GM10847 (cell line): ENCODE data around the gene ARHGAP4.

Source experiments
- POLR2A ChIP-seq: IDR thresholded peaks from 2 replicates; pipeline ENCODE4 v1.6.1; 2011; ENCODE audit not compliant: insufficient read length; ENCODE audit errors: extremely low read depth

Gene ARHGAP4

DNA sequence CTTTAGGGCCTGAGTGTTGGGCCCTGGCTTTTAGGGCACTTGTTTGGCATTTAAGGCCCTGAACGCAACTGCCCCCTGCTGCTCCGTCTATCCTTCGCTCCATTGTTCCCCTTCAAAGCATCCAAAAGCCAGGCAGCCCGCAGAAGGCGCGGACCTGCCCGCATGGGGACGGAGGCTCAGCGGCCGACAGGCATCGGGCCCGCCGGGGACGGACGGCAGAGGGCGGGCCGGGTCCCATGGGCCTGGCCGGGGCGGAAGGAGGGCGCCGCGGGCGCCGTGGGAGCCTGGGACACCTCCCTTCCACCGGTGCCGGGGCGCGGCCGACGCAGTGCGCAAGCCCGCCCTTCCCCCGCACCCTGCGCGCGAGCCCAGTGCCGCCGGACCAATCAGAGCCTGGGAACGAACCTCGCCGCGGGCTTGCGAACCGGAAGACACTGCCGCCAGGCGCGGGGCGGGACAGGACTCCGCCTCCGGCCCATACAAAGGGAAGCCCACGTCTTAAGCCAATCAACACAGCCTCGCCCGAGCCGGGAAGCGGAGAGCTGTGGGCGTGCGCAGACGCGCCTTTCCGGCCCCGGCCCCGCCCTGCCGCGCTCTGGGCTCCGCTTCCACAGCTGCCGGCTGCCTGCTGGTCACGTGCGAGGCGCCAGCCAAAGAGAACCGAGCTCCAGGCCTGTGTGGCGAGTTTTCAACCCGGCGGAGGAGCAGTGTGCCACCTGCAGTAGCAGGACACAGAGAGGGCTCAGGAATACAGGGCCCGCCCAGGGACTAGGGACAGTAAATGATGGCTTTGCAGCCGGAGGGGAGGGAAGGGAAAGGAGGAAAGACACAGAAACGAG, 2.1 kb upstream of the ARHGAP4 start:
- peak; percentile 53 for TF ChIP-seq POLR2A

DNA sequence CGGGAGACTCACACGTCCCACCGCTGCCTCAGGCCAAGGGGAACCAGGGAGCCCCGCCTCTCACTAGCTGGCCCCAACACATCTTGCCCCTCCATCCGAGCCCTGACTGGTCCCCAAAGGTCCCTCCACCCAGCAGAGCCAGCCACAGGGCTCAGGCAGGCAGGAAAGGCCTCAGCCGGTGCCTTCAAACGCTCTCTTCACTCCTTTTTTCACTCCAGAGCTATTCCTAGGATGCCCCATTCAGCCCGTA, 1.5 kb upstream of the ARHGAP4 start:
- TF ChIP-seq POLR2A, result no peak

DNA sequence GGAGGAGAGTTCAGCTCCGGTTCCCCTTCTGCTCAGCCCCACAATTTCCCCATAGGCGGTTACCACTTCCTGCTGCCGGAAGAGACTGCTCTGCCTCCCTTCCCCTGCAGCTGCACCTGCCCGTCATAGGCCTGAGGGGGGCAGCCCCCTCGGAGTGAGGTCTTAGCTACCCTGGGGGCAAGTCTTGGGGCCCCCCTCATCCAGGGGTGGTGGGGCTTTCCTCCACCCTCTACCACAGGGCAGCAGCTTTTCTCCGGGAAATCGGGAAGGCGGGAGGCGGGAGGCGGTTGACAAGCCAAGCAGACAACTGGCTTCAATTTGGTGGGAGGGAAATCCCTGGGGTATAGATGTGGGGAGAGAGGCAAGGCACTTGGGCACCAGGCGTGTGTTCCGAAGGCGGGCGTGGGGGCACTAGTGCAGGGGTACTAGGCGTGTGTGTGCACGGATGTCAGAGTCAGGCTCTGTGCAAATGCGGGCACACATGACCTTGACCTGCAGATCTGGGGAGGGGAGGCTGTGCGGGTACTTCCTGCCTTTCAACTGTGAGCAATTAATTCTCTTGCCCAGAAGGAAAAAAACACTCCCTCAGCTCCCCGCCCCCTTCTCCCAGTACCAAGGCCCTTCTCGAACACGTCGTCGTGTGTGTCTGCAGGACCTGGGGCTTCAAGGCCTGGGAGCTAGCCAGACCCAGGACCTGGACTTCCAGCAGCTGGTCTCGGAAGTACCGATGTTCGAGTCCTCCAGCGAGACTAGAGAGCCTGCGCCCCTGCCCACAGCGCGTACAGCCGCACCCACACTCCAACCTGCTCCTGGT, 1.0 kb upstream of the ARHGAP4 start:
- no peak for TF ChIP-seq POLR2A

DNA sequence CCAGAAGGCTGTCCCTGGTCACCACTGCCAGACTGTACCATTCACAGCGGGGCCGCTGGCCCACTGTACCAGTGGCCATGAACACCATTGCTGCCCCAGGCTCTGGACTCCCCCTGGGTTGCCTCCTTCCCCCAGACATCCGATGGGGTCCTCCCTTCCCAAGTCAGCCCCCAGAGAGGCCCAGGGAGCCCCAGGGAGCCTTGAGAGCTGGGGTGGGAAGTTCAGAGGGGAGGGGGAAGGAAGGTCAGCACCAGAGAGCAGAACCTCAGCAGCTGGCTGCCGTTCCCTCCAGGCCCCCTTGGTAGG, 441 bp upstream of the ARHGAP4 start:
- TF ChIP-seq POLR2A, result no peak

DNA sequence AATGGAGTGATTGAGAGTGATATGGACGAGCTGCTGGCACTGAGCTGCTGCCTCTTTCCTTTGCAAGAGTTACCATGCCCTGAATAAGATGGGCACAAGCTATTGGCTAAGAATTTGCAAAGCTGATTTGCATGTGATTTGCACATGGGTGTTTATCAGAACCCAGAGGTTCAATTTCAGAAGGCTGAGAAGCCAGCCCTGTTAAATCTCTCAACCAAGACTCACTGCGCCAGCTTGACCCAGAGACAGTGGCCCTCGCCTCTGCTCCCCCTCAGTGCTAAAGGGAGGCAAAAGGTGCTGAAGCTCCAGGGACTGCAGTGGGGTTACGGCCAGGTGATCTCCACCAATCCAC, 701 bp downstream of the ARHGAP4 start:
- TF ChIP-seq POLR2A, result peak; percentile 69

DNA sequence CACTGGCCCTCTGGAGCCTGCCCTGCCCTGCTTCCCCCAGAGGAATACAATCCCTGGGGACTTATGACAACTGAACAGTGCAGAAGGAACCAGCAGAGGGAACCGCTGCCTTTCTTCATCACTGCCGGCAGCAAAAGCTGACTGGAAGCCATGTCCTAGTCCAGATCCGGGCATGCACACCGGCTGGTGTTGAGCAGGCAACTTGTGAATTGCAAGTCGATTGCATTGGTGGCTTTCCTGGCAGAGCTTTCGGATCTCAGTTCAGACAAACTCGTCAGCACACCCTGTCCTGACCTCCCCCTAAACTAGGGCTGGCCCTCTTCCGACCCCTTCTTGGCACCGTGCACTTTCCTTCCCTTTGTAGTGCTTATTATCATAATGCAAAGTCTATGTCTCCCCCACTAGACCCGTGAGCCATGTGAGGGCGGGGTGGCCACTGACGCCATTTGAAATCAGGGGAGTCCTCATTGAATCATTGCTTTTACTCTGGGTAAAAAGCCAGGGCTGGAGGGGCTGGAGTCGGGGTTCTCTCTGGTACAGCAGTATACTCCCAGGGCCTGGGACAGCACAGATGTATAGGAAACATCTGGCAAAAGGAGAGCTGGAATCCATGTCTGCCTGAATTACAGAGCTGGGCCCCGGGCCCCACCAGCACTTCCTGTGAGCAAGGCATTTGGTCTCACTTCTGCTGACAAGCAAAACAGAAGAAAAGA, 1.8 kb downstream of the ARHGAP4 start:
- no peak for TF ChIP-seq POLR2A

DNA sequence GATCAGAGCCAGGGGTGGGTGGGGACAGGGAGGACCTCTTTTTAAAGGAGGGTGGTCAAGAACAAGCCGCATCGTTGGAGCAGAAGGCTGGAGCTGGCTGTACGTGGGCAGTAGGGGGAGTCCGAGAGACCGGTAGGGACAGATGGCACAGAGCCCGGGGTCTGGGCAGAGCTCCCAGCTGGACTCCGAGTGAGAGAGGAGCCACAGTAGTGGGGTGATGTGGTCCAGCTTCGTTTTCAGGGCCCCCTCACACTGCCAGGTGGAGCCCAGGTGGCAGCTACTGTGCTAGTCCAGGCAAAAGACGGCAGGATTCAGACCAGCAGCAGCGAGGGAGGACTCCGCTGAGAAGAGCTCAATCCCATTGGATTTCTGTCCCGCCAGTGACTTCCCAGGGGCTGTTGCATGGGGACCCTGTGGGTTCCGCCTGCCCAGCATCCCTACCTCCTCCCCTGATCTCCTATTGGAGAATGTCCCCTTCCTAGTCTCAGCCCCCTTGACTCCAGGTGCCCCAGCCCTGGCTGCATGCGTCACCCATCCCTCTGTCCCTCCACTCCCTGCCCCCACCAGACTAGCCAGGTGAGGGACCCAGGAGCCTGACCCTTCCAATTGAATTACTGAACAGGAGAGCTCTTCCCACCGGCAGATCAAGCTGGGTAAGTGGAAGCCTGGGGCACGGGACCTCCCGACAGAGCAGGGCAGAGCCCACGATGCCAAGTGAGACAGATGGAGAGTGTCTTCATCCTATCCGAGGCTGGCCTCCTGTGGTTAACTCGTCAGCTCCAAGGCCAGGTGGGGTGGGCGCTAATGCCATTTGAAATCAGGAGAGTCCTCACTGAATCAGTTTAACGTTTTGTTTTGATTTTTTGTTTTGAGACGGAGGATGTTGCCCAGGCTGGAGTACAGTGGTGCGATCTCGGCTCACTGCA, 2.9 kb downstream of the ARHGAP4 start:
- no peak for TF ChIP-seq POLR2A

DNA sequence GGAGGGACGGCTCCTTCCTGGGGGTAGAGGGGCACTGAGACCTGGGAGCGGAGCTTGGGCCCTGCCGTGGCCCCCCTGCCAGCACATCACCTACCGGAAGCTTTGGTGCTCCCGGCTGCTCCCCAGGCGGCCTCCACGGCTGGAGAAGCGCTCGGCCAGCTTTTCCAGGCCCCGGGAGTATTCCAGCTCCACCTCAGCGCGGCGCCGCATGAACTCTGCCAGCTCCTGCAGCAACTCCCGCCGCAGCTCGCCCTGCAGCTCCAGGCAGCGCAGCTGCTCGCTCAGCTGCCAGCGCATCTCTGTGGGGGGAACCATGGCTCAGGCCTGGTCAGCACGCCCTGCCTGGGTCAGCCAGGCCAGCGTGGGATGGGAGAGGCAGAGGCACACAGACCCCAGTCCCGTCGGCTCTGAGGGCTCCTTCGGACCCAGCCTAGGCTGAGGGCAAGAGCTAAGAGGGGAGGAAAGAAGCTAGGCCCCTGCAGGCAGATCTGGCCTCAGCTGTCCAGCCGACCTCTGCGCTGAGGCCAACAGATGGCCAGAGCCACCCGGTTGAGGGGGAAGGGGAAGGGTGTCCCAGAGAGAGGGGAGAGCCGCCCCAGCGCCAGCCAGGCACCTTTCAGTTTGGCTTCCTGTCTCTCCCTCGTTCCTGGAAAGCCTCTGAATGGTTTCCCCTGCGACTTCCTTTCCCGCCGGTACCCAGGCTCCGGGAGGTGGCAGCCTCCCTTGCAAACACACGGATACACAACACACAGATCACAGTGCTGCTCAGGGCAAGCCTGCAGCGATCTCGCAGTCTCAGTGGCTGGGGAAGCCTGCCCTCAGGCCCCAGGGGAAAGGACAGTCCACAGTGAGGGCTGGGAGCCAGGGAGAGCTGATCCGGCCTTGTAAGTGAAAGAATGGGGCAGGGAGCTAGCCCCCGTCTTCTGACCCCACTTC, 4.3 kb downstream of the ARHGAP4 start:
- no peak for TF ChIP-seq POLR2A

DNA sequence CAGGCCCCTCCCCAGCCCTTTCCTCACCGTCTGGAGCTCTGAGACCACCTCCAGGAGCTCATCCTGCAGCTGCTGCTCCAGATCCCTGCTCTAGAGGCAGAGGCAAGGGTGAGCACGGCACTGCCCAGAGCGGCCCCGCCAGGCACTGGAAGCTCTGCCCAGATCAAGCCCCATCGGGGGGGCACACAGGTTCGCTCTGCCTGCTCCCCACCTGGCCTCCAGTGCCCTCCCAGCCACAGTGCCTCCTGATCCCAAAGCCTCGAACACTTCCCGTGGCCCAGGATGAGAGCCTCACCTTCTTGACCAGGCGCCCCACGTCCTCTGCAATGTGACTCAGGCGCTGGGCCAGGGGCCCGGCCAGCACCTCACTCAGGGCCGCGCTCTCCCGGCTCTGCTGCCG, 5.0 kb downstream of the ARHGAP4 start:
- no peak for TF ChIP-seq POLR2A

DNA sequence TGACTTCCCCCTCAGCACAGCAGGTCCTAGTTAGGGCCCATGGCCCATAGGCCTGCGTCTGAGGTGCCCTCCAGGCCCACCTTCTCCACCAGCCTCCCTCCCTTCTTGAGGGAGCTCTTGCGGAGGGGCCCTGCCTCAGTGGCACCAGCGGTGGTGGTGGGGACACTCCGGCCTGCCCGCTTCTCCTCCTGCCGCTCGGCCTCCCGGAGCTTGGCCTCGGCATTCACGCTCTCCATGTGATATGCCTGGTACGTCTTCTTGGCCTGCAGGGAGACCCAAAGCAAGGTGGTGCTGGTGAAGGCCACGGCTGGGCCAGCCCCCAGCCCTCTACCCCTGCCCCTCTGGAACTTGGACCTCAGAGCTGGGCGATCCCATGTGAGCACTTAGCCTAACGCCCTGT, 5.5 kb downstream of the ARHGAP4 start:
- TF ChIP-seq POLR2A, result no peak

DNA sequence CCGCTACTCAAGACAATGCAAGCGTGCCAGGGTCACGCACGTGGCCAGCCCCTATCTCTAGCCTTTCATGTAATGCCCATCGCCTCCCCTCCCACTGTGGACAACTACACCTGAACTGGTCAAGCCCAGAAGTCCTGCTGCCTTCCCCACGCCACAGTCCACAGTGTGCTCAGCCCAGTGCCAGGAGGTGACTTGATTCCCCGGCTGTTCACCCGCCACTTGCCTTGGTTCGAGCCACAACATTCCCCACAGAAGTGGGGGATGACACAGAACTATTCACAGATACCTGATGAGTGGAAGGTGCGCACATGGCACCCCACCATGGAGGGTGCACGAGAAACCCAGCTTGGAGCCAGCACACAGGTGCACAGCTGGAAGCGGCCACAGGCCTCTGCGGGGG, 6.8 kb downstream of the ARHGAP4 start:
- TF ChIP-seq POLR2A, result no peak

DNA sequence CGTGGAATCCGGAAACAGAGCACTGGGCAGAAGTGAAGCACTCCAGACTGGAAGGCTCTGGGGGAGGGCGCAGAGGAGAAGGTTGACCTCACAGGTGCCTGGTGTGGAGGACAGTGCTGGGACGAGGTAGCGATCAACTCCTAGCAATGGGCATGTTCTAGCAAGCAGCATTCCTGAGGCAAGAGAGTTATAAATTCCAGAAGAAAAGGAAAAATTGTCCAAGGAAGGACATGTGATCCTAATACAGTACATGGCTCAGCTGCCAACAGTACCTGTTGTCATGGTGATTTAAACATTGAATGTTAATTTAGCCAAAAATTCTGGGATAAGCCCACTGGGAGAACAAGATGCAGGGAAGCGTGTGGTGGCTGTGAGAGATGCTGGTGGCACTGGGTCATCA, 8.2 kb downstream of the ARHGAP4 start:
- no peak for TF ChIP-seq POLR2A

DNA sequence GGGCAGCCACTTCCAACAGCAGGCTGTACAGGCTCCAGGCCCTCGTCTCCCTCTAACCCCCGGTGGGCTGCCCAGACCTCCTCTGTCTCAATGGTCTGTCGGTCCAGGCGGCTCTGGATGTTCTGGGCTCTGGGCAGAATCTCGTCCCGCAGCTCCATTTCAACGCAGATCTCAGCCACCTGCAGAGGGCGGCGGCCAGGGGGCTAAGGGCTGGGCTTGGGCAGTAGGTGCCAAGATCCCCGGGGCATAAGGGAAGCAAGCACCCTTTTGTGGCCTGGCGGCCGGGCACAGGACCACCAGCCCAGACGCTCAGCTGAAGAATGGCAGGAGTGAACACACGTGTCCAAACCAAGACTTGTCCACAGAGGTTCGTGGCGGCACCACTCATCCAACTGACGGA, 12.4 kb downstream of the ARHGAP4 start:
- no peak for TF ChIP-seq POLR2A

DNA sequence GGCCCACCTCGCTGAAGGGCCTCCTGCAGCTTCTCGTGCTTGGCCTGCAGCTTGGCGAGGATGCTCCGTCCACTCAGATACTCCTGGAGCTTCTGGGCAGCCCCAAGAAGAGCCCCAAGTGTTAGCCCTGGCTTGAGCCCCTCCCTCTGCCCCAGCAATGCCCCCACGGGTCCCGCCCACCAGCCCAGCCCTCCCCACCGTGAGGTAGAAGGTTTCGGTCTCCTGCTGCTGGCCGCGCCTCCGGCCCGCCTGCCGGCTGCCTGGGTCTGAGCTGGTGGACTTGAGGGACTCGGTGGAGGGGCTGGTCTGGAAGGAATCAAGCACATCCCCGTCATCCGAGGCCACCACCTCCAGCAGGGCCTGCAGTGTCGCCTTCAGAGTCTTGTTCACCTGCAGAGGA, 12.9 kb downstream of the ARHGAP4 start:
- TF ChIP-seq POLR2A, result no peak
